PFSK-1 (cell line): ENCODE results near the gene HERPUD2.

Experiments
- SIN3A ChIP-seq: IDR thresholded peaks from 2 replicates; pipeline ENCODE4 v1.6.1; 2012; ENCODE audit warnings: mild to moderate bottlenecking, low read length, moderate library complexity, borderline replicate concordance; ENCODE audit not compliant: insufficient read depth
- TAF1 ChIP-seq: IDR thresholded peaks from 2 replicates; pipeline ENCODE4 v1.6.1; 2012; ENCODE audit warnings: low read length, control low read depth, borderline replicate concordance; ENCODE audit not compliant: insufficient read depth

- TF ChIP-seq SIN3A (no peak), TAF1 (no peak)
These were observed 663 bp downstream of the HERPUD2 start for GRCh38 chr7:35694161-35694783.
